Measurements from ENCODE around the gene CHCHD4. TPM values are rescaled to one million over a fixed set of nuclear protein-coding genes. Genes with fewer than 3 reads are reported as not detected.

CHCHD4 gene
- total RNA-seq, 1 donor from 2014 or later = 10.8 TPM

GRCh38 chr3:14153663-14154062 is 29.0 kb upstream of the CHCHD4 start:
- Mint-ChIP-seq H3K27me3 (no peaks in the 10 kb centered on the region), H3K9me3 (ENCODE audit: low read depth) (no peaks in the 10 kb centered on the region), H3K27ac (no peak overlapping the region), H3K4me3 (ENCODE audit: low read depth) (no peak overlapping the region), H3K36me3 (ENCODE audit: insufficient read depth) (peaks cover 21% of the 10 kb centered on the region), H3K4me1 (ENCODE audit: low read depth) (no peaks in the 10 kb centered on the region)
- TF ChIP-seq CTCF (IDR thresholded peaks at IDR 0.05; ENCODE audit: unreplicated experiment) = no peak
- DNase-seq (ENCODE audit: low spot score, unreplicated experiment) = no peak

GRCh38 chr3:14152963-14153355 is 28.3 kb upstream of the CHCHD4 start:
- no peaks in the 10 kb centered on the region for H3K9me3 Mint-ChIP-seq (ENCODE audit: low read depth)
- H3K4me1 Mint-ChIP-seq (ENCODE audit: low read depth) = no peaks in the 10 kb centered on the region
- DNase-seq (ENCODE audit: low spot score, unreplicated experiment) = no peak
- H3K4me3 Mint-ChIP-seq (ENCODE audit: low read depth) = no peak overlapping the region
- no peak overlapping the region for H3K27ac Mint-ChIP-seq
- no peak for TF ChIP-seq CTCF (IDR thresholded peaks at IDR 0.05; ENCODE audit: unreplicated experiment)
- peaks cover 17% of the 10 kb centered on the region for H3K36me3 Mint-ChIP-seq (ENCODE audit: insufficient read depth)
- no peaks in the 10 kb centered on the region for H3K27me3 Mint-ChIP-seq

- peaks cover 17% of the 10 kb centered on the region for H3K36me3 Mint-ChIP-seq (ENCODE audit: insufficient read depth)
- no peaks in the 10 kb centered on the region for H3K27me3 Mint-ChIP-seq
- DNase-seq (ENCODE audit: low spot score, unreplicated experiment) = no peak
- no peak overlapping the region for H3K4me3 Mint-ChIP-seq (ENCODE audit: low read depth)
- no peak overlapping the region for H3K27ac Mint-ChIP-seq
- TF ChIP-seq CTCF (IDR thresholded peaks at IDR 0.05; ENCODE audit: unreplicated experiment) = no peak
- no peaks in the 10 kb centered on the region for H3K9me3 Mint-ChIP-seq (ENCODE audit: low read depth)
- no peaks in the 10 kb centered on the region for H3K4me1 Mint-ChIP-seq (ENCODE audit: low read depth)
These were observed 27.7 kb upstream of the CHCHD4 start for GRCh38 chr3:14152233-14152962.

- Mint-ChIP-seq H3K9me3 (ENCODE audit: low read depth) (no peaks in the 10 kb centered on the region), H3K27ac (no peak overlapping the region), H3K27me3 (no peaks in the 10 kb centered on the region), H3K4me1 (ENCODE audit: low read depth) (no peaks in the 10 kb centered on the region), H3K4me3 (ENCODE audit: low read depth) (no peak overlapping the region), H3K36me3 (ENCODE audit: insufficient read depth) (peaks cover 17% of the 10 kb centered on the region)
- no peak for TF ChIP-seq CTCF (IDR thresholded peaks at IDR 0.05; ENCODE audit: unreplicated experiment)
- no peak for DNase-seq (ENCODE audit: low spot score, unreplicated experiment)
These were observed 26.9 kb upstream of the CHCHD4 start for GRCh38 chr3:14151471-14152083.

GRCh38 chr3:14150491-14151230 is 26.0 kb upstream of the CHCHD4 start:
- no peak overlapping the region for H3K4me3 Mint-ChIP-seq (ENCODE audit: low read depth)
- DNase-seq (ENCODE audit: low spot score, unreplicated experiment) = no peak
- peaks cover 15% of the 10 kb centered on the region for H3K36me3 Mint-ChIP-seq (ENCODE audit: insufficient read depth)
- H3K9me3 Mint-ChIP-seq (ENCODE audit: low read depth) = no peaks in the 10 kb centered on the region
- no peaks in the 10 kb centered on the region for H3K4me1 Mint-ChIP-seq (ENCODE audit: low read depth)
- TF ChIP-seq CTCF (IDR thresholded peaks at IDR 0.05; ENCODE audit: unreplicated experiment) = no peak
- peak overlapping the region; percentile 47 for H3K27ac Mint-ChIP-seq
- H3K27me3 Mint-ChIP-seq = no peaks in the 10 kb centered on the region
